Stimulated activated CD4-positive, alpha-beta T cell treated with anti-CD3 and anti-CD28 coated beads, Interleukin-2, amount 100 ng/mL, for 4 hours (primary cell): ENCODE measurements around the gene SKAP1.
"Not testable (repeated sequence)": the region's sequence is repeated elsewhere in the genome, so short reads cannot be mapped to it uniquely, and the experiment has no call there.

Experiments
- DNase-seq: peaks from one replicate; pipeline ENCODE4 v3.0.0-alpha.2; 2020; ENCODE audit warnings: low read depth

The SKAP1 gene

GRCh38 chr17:48207776-48208544 is 222.1 kb downstream of the SKAP1 start:
- no peak for DNase-seq

- not testable (repeated sequence) for DNase-seq
These were observed 223.0 kb downstream of the SKAP1 start for GRCh38 chr17:48207036-48207435.

DNA sequence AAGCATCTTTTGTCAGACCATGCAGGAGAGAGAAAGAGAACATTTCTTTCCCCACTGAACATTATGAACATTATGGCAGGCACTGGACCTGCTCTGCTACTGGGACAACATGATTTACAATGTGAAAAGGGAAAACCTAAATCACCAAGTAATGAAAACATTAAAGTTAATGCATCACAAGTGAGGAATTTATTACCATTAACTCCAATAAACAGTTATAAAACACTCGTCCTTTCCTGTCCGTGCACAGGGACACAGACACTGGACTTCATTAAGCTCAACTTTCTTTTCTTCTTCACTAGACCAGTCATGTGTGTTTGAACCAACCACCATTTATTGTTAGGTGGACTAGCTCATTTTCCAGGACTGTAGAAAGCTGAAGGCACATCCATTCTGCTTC is 227.1 kb downstream of the SKAP1 start:
- no peak for DNase-seq

DNA sequence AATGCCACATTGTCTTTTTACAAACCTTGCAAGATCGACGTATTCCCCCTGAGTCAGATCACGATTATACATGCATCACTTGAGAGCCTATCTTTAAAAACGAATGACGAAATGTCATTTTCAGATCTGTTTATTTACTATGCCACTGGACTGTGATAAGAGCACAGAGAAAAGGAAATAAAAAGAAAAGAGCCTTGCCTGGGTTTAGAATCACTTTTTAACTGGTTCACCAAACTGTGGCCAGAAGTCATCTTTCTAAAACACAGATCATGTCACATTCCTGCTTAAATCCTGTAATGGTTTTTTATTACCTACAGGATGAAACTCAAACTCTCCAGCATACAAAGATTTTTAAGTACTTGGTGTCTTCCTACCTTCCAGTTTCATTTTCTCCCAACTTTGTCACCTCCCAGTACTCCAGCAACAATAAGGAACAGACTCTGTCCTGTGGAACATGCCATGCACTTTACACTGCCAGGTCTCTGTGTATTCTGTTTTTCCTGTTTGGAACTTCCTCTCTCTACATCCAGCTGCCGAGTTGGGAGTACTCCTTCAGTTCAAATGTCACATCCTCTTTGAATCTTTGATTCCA is 231.0 kb downstream of the SKAP1 start:
- no peak for DNase-seq

DNA sequence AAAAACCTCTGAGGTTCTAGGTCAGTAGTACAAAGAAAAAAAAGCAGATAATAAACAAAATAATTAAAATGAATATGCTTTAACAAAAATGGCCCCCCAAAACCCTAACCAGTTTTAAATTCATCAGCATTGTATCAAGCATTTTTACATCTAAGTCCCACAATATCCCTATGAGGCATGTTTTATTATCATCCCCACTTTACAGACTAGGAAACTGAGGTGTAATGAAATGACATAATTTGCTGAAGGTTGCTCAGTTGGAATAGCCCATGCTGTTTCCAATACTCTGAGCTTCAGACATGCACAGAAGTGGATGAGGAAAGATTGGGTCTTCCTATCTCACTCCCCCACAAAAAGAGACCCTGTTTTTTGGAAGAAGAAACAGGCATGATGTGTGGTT is 234.1 kb downstream of the SKAP1 start:
- no peak for DNase-seq

GRCh38 chr17:48194097-48194550 is 235.9 kb downstream of the SKAP1 start:
- DNase-seq: no peak

GRCh38 chr17:48192321-48192731 is 237.7 kb downstream of the SKAP1 start:
- no peak for DNase-seq

DNA sequence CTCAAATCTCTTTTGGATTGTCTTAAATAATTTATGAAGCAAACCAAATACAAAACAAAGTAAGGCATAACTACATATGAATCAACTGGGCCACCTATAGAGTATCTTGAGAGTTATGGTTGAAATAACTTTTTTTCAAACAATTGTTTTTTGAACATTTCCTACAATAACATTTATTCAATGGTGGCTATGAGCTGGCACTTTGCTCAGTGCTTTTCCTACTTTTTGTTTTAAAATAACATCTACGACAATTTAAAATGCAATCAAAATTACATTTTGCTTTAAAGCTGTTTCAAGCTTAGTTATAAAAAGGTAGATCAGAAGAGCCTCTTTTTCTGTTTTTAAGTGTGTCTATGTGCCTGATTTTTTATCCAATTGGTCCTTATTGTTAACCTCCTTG is 238.7 kb downstream of the SKAP1 start:
- no peak for DNase-seq

- DNase-seq: no peak
These were observed 239.1 kb downstream of the SKAP1 start for GRCh38 chr17:48190871-48191270.

DNA sequence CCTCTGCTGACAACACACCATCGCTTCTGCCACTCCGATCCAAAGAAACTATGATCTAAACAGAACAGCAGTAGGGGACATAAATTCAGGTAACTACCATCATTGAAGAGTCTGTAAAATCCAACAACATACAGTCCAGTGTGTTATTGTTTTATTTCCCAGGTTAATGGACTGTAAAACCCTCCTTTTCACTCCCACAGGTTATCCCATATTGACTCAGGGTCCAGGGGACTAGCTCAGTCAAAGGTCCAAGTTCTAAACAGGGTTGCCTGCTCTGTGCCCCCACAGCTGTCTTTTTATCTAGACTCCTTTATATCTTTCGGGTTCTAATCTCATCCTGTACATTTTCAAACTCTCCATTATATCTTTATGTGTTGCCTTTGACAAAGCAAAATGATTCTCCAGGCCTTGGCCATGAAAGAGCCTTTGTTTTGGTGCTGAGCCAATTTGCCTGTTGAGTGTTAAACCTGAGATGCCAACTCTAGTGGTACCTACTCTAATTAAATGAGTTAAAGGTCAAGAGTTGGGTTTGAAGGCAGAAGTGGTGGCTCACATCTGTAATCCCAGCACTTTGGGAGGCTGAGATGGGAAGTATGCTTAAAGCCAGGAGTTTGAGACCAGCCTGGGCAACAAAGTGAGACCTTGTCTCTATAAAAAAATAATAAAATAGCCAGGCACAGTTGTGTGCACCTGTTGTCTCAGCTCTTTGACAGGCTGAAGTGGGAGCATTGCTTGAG is 242.0 kb downstream of the SKAP1 start:
- no peak for DNase-seq

GRCh38 chr17:48186317-48186716 is 243.7 kb downstream of the SKAP1 start:
- not testable (repeated sequence) for DNase-seq

- DNase-seq: no peak
These were observed 245.3 kb downstream of the SKAP1 start for GRCh38 chr17:48184721-48185120.

- DNase-seq: no peak
These were observed 248.4 kb downstream of the SKAP1 start for GRCh38 chr17:48181653-48182052.

DNA sequence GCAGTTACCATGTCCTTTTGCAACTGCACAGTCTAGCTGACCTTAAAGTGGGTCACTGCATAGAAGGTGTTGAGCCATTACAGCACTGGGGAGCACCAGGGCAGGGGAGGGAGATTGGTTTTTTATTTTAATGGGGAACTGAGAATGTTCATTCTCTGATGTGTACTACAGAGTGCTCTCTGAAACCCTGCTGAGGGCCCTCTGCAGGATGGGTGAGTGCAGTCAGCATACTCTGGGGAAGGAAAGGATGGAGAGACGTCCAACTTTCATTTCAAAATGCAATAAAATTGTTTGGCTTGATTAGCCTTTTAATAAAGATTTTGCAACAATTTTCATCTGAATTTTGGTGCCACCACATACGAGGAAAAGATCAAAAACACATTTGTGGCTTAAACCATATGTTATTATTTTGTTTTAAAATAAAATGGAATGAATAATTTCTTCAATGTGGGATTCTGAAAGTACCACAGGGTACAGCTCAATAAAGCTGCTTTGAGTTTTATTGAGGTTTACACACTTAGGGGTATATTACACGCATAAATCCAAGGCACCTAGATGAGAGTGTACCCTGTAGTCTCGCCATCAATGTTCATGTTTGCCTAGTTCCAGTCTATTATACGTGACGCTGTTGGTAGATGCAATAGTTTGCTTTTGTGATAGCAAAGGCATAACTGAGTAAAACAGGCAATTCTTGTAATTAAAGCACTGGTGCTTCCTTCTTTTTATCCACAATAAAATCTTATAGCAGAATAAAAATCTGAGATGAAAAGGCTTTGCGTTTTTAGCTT is 249.0 kb downstream of the SKAP1 start:
- DNase-seq: no peak

DNA sequence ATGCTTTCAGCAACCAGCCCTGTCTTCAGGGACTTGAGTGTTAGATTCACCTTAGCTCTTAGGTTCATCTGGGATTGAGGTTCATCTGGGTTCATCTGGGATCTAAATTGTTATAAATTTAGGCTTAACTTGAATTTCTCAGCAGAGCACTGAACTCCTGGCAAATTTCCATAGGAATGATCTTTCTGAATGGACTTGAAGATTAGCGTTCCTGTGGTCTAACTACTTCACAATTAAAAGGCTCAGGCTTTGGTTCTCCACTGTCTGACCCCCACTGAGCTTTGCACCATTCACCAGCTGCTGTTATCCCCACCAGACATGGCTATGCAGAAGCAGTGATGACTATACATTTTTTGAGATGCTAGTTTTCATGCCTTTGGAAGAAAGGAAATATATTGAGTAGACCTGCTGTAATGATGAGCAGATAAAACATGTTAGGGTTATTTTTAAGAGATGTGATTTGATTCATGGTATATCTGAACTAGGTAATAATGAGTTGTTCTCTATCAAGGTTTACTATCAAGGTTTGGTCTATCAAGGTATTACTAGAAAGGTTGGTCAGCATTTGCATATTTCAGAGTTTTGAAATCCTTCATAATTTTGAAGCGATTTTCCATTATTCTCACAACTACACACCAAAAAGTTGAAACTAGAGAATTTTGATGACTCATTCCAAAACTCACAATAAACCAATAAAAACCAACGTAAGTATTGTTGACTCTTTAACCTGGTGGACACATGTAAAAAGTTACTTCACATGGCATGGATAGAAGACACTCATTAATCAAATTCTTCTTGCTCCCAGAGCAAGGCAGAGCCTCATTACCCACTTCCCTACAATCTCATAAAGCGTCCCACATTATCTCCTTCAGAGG is 250.7 kb downstream of the SKAP1 start:
- no peak for DNase-seq

- DNase-seq: no peak
These were observed 251.7 kb downstream of the SKAP1 start for GRCh38 chr17:48178317-48178716.

DNA sequence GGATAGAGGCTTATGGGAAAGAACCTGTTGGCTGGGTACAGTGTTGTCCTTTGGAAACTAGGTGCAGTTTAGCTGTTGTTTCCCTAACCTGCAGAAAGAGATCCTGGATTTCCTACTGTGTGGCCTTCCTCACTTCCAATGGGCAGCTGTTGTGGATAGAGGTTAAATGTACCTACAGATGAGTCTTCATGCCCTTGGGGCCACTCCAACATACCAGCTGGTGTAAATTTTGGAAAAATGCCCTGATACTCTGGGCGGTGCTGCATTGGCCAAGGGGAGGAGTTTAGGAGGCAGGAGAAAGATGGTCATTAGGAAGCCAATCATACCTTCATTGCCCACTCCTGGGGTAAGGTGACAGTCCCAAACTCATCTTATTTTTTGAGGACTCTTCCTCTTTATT is 252.2 kb downstream of the SKAP1 start:
- no peak for DNase-seq

DNA sequence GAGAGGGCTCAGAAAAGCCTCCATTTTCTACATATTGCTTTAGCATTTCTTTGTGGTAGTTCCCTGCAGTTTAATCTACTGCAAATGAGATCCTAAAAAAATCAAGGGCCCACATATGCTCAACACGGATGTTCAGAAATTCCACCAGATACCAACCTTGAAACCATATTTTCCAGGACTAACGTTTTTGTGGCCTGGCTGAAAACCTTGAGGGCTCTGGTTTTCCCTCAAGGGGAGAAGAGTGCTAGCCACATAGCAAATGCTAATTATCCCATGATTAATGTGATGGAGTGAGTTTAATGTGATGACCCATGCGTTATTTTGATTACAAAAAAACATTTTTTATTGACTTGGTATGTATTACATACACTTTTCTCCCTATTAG is 253.6 kb downstream of the SKAP1 start:
- no peak for DNase-seq

DNA sequence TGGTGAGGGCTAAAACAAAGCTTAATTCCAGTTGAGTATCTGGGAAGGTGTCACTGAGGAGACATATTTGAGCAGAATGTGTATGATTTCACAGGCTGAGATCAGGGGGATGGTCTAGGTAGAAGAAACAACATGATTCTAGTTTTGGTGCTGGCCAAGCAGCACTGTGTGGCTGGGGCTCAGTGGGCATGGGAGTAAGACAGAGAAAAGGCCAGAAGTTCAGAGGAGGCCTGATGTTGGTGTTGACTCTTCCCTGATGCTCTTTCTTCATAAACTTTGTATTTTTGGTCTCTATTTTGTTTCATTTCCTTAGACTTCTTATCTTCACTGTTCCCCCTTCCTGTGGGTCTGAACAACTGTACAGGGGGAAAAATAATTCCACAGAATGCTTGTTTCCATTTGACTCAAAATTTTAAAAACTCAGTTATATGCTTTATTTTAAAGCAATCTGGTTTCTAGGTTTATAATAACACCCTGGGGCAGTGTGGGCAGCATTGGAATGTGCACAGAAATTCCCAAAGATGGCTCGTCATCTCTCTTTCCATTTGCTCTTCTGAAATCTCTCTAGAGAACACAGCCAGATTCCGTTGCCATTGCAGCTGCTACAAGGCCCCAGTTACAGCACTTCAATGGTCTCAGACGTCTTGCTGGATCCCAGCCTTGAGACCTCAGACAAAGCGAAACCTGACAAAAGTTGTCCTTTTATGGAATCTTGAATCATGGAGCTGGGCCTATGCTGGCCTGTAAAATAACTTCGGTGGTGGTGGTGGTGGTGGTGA is 254.1 kb downstream of the SKAP1 start:
- DNase-seq: no peak

GRCh38 chr17:48174833-48175523 is 255.0 kb downstream of the SKAP1 start:
- no peak for DNase-seq
